KMS-11 (cell line): ENCODE data around the gene BACH1.

Source experiments
- H2AFZ ChIP-seq: fragments of 200-600 bp; sonication (generic); 2 replicates; pipeline ENCODE4 v1.6.1; 2016; ENCODE audit warnings: antibody characterized with exemption, mixed run types, low read depth
- H3K27ac ChIP-seq: fragments of 200-600 bp; sonication (generic); 2 replicates; pipeline ENCODE4 v1.6.1; 2016; ENCODE audit warnings: mild to moderate bottlenecking, mixed run types
- H3K27me3 ChIP-seq: fragments of 200-600 bp; sonication (generic); 2 replicates; pipeline ENCODE4 v1.6.1; 2017; ENCODE audit warnings: mild to moderate bottlenecking, low read depth, mixed run types, moderate library complexity; ENCODE audit not compliant: insufficient read depth
- H3K36me3 ChIP-seq: fragments of 200-600 bp; sonication (generic); 2 replicates; pipeline ENCODE4 v1.6.1; 2017; ENCODE audit warnings: mild to moderate bottlenecking, mixed run types; ENCODE audit not compliant: insufficient read depth
- H3K4me1 ChIP-seq: fragments of 200-600 bp; sonication (generic); 2 replicates; pipeline ENCODE4 v1.6.1; 2016; ENCODE audit warnings: mild to moderate bottlenecking, low read depth, mixed run types; ENCODE audit not compliant: poor library complexity, severe bottlenecking
- H3K4me2 ChIP-seq: fragments of 200-600 bp; sonication (generic); 2 replicates; pipeline ENCODE4 v1.7.0; 2016; ENCODE audit warnings: mild to moderate bottlenecking, mixed run types
- H3K4me3 ChIP-seq: fragments of 200-600 bp; sonication (generic); IDR thresholded peaks from 2 replicates; pipeline ENCODE4 v1.6.1; 2017; ENCODE audit warnings: low read depth, low read length, mixed read lengths; ENCODE audit not compliant: insufficient read depth
- H3K79me2 ChIP-seq: fragments of 200-600 bp; sonication (generic); 2 replicates; pipeline ENCODE4 v1.6.1; 2016; ENCODE audit warnings: low read depth, mixed run types; ENCODE audit not compliant: insufficient read depth
- H3K9ac ChIP-seq: fragments of 200-600 bp; sonication (generic); 2 replicates; pipeline ENCODE4 v1.6.1; 2016; ENCODE audit warnings: mild to moderate bottlenecking, mixed run types
- H4K20me1 ChIP-seq: fragments of 200-600 bp; sonication (generic); 2 replicates; pipeline ENCODE4 v1.6.1; 2016; ENCODE audit warnings: mild to moderate bottlenecking, mixed run types; ENCODE audit not compliant: insufficient read depth
- TF ChIP-seq, protein P1 (sequence below): fragments of 200-600 bp; sonication (generic); conservative IDR thresholded peaks from 2 replicates; pipeline ENCODE4 v1.6.1; 2017; ENCODE audit warnings: low read depth, mild to moderate bottlenecking, antibody characterized with exemption, low read length, moderate library complexity, mixed read lengths

BACH1 gene

DNA sequence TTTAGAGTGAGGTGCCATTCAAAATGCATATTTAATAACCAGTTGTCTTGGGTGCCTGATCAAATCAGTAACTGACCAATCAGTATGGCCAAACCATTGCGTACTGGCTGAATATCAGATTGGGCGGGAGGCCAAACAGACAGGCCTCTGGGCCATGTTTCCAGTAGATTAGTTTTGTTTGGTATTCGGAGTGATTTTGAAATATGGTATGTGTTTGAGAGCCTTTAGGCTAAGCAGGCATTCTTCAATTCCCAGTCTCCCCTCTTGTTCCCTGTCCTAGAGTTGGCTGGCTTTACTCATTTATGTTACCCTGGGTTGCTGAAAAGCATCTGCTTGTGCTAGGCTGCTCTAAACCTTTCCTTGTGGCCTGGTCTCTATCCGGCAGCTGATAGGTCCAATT, 80.1 kb downstream of the BACH1 start:
- no peaks in the 10 kb centered on the region for H4K20me1 ChIP-seq
- no peak overlapping the region for H3K4me2 ChIP-seq
- H3K9ac ChIP-seq, result no peak overlapping the region
- no peaks in the 10 kb centered on the region for H3K27me3 ChIP-seq
- H3K4me1 ChIP-seq, result no peaks in the 10 kb centered on the region
- H3K79me2 ChIP-seq, result no peaks in the 10 kb centered on the region
- no peak overlapping the region for H3K27ac ChIP-seq
- no peak overlapping the region for H3K4me3 ChIP-seq
- TF ChIP-seq, protein P1, sequence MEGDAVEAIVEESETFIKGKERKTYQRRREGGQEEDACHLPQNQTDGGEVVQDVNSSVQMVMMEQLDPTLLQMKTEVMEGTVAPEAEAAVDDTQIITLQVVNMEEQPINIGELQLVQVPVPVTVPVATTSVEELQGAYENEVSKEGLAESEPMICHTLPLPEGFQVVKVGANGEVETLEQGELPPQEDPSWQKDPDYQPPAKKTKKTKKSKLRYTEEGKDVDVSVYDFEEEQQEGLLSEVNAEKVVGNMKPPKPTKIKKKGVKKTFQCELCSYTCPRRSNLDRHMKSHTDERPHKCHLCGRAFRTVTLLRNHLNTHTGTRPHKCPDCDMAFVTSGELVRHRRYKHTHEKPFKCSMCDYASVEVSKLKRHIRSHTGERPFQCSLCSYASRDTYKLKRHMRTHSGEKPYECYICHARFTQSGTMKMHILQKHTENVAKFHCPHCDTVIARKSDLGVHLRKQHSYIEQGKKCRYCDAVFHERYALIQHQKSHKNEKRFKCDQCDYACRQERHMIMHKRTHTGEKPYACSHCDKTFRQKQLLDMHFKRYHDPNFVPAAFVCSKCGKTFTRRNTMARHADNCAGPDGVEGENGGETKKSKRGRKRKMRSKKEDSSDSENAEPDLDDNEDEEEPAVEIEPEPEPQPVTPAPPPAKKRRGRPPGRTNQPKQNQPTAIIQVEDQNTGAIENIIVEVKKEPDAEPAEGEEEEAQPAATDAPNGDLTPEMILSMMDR, result no peak
- no peaks in the 10 kb centered on the region for H3K36me3 ChIP-seq
- no peak overlapping the region for H2AFZ ChIP-seq

DNA sequence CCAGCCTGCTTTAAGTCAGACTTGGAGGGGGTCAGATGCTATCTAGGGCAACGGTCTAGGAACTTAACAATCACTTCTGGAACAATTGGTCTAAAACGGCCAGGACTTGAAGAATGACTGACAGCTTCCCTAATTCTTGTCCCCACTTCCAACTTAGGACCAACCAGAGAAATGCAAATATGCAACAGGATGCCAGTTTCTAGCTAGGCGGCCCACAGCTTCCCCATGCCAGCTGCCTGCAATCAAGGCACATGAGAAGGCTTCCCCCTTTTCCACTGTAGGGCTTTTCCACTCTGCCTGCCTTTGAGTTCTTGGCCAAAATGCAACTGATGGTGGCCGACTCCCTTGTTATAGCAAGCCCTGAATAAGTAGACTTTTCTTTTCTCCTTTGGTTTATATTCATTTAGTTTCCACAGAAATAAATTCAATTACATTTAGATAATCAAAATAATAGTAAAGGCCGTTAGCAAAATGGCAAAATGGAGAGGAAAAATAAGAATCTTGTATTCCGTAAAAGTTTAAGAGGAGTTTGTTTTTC, 80.9 kb downstream of the BACH1 start:
- no peaks in the 10 kb centered on the region for H3K4me1 ChIP-seq
- H2AFZ ChIP-seq, result no peak overlapping the region
- H3K79me2 ChIP-seq, result no peaks in the 10 kb centered on the region
- no peak overlapping the region for H3K4me3 ChIP-seq
- H3K27ac ChIP-seq, result no peak overlapping the region
- TF ChIP-seq, protein P1, result no peak
- H3K36me3 ChIP-seq, result no peaks in the 10 kb centered on the region
- H4K20me1 ChIP-seq, result no peaks in the 10 kb centered on the region
- H3K4me2 ChIP-seq, result no peak overlapping the region
- no peak overlapping the region for H3K9ac ChIP-seq
- no peaks in the 10 kb centered on the region for H3K27me3 ChIP-seq

DNA sequence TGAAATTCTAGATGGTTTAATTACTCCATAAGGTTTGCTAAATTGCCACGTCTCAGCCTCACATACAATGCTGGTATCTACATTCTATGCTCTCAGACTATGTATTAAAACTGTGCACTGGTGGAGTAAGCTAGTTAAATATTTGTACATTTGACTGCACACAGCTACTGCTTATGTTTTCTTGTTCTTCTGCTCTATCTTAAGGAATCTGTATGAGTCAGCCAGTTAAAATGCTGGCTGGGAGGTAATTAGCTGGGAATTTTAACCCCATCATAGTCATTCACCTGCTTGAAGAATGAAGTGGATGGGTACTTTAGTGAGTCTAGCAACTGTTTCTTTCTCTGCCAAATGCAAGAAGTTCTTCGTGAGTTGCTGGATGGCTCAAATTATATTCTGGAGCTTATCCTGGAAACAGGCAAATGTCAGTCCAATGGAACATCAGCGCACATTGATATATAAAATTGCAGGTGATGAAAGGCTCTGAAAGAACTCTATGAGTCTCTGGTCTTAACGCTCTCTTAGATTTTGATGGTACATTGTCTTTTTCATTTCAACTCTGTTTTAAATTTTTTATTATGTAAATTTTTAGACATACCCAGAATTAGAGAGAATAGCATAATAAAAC, 83.4 kb downstream of the BACH1 start:
- Histone ChIP-seq H2AFZ (no peak overlapping the region), H3K9ac (no peak overlapping the region), H3K27me3 (no peaks in the 10 kb centered on the region), H3K4me2 (no peak overlapping the region), H3K4me3 (no peak overlapping the region), H3K27ac (no peak overlapping the region), H3K4me1 (no peaks in the 10 kb centered on the region), H3K36me3 (no peaks in the 10 kb centered on the region), H3K79me2 (no peaks in the 10 kb centered on the region), H4K20me1 (no peaks in the 10 kb centered on the region)
- TF ChIP-seq, protein P1, result no peak

DNA sequence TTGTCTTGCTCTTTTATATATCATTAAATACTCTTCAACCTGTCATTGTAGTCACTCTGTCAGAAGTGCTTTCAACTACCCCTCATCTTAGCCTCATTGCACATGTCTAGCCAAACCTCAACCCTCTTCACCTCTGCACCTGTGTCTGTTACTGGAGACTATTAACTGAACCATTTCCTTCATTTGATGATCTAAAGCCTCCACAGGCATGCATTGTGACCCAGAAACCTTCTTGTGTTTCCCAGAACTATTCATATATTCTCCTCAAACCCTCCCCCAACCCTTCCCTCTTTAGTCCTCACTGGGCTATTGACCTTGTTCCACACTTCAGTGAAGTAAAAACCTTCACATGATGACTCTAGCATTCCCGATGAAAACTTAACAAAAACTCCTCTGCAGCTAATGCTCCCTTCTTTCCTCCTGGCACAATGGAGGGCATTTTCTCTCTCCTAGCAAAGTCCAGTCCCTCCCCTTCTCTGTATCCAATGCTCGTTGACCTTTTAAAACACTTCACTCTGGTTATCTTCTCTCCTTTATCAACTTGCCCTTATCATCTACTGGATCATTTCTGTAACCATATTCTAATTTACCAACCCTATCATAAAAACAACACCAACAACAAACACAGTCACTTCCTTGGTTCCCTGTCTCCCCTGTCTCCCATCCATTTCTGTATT, 86.1 kb downstream of the BACH1 start:
- H3K4me1 ChIP-seq, result no peaks in the 10 kb centered on the region
- no peak overlapping the region for H3K4me2 ChIP-seq
- H3K4me3 ChIP-seq, result no peak overlapping the region
- H4K20me1 ChIP-seq, result no peaks in the 10 kb centered on the region
- no peak overlapping the region for H3K9ac ChIP-seq
- no peaks in the 10 kb centered on the region for H3K79me2 ChIP-seq
- no peaks in the 10 kb centered on the region for H3K27me3 ChIP-seq
- no peak overlapping the region for H3K27ac ChIP-seq
- H2AFZ ChIP-seq, result no peak overlapping the region
- TF ChIP-seq, protein P1, result no peak
- H3K36me3 ChIP-seq, result no peaks in the 10 kb centered on the region
